Astrocyte of the cerebellum (primary cell): ENCODE data around the gene SLC17A3.

Source experiments
- DNase-seq: peaks from one replicate; pipeline ENCODE4 v3.0.0-alpha.2; 2011; ENCODE audit warnings: low read depth
- H3K4me3 ChIP-seq: 2 replicates; pipeline ENCODE4 v1.5.1; 2011; ENCODE audit warnings: mild to moderate bottlenecking, low read depth, low read length, moderate library complexity
- CTCF ChIP-seq: IDR thresholded peaks from 2 replicates; pipeline ENCODE4 v1.5.1; 2012; ENCODE audit warnings: low read length, low read depth, moderate library complexity, mild to moderate bottlenecking; ENCODE audit errors: missing control alignments
- in situ Hi-C: cut with HindIII; loops from 2 replicates; pipeline ENCODE4 v1.10.0; 2017; ENCODE audit warnings: low sequenced_read_pairs

Gene SLC17A3

GRCh38 chr6:25862199-25862598 is 11.8 kb downstream of the SLC17A3 start:
- no peak for DNase-seq
- H3K4me3 ChIP-seq, result no peak overlapping the region
- no peak for TF ChIP-seq CTCF
- in situ Hi-C loops, result no loop called here

- no peak overlapping the region for H3K4me3 ChIP-seq
- DNase-seq, result no peak
- TF ChIP-seq CTCF, result no peak
- in situ Hi-C loops, result no loop called here
Observed at GRCh38 chr6:25852756-25853155, 21.3 kb downstream of the SLC17A3 start.

DNA sequence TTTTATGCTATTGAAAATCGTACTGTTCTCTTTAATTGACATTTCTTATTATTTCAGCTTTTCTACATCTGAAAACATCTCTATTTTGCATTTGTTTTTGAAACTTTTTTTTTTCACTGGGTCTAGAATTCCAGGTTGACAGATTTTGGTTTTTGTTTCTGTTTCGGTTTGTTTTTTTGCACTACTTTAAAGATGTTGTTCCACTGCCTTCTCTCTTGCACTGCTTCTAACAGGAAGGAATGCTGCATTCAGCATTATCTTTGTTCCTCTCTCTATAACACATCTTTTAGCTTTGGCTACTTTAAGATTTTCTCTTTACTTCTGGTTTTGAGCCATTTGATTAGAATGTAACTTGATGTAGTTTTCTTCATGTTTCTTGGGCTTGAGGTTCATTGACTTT is 22.1 kb downstream of the SLC17A3 start:
- in situ Hi-C loops, result no loop called here
- DNase-seq, result no peak
- no peak overlapping the region for H3K4me3 ChIP-seq
- TF ChIP-seq CTCF, result no peak

DNA sequence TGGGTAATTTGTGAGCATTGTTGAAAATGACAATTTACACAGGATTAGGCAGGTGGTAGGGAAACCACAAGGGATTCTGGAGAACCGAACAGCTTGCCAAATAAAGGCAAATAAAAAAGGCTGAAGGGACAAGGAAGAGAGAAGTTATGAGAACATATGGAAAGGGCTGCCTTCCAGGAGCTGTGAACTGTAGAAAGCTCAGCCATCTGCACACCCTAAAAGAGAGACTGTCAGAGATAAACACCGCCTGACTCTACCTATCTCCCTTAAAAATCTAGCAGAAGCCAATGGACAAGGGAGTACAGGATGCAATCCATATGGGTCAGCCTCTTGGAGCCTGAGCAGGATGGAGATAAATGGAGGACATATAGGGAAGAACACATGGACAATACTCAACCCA is 29.5 kb downstream of the SLC17A3 start:
- in situ Hi-C loops, result no loop called here
- DNase-seq, result no peak

GRCh38 chr6:25842526-25842925 is 31.5 kb downstream of the SLC17A3 start:
- DNase-seq, result no peak
- in situ Hi-C loops, result no loop called here
- no peak overlapping the region for H3K4me3 ChIP-seq
- no peak for TF ChIP-seq CTCF

More for the DNA sequence above, 29.5 kb downstream of the SLC17A3 start:
- TF ChIP-seq CTCF, result no peak
- no peak overlapping the region for H3K4me3 ChIP-seq

DNA sequence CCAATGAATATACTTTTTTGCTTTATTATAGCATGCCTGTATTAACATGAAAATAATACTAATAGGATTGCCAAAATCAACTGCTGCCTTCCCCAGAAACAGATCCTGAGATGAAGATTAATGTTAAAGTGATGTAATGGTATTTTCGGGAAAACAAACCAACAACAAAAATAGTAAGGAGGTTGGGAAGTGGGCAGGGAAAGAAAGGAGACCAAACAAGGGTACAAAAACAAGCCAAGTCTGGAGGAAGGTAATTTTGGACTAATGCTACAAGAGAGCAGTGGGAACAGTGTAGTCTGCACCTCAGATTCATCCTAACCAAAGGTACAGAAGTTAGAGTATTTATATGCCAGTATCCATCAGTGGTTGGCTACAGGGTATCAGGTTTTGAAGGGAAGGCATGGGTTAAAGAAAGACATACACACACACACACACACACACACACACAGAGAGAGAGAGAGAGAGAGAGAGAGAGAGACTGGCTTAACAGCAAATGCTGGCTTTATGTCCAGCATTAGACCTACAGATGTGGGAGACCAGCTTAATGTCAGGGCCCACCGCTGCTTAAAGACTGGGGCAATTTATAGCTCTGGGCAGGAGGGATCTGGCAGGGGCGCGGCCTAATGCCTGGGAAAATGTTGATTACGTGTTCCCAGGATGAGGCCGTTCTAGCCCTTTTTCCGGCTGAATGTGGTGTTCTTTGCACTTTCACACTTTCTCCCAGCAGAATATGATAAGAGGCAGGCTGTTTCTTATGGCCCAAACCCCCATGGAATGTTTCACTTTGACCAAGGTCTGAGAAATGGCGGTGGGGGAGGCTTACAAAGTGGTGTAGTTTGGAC is 38.4 kb downstream of the SLC17A3 start:
- in situ Hi-C loops, result no loop called here
- no peak for DNase-seq
- no peak overlapping the region for H3K4me3 ChIP-seq
- TF ChIP-seq CTCF, result no peak

DNA sequence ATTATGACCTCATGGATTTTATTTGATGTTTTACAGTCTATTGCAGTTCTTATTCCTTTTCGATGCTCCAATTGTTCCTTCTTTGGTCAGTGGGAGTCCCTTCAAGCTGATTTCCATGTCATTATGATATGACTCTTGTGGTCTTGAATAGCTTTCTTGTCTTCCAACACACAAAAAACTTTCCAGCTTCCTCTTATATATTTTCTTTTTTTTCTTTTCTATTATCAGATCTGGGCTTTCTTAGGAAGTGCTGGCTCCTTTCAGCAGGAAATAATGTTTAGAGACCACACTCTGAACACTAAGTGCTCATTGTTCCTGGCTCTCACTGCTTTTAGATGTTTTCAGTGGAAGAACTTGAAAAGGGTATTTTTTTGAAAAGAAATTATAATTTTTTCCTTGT is 39.1 kb downstream of the SLC17A3 start:
- in situ Hi-C loops, result loop anchor here (5.0 kb wide), 1 partner anchor 48 kb away; no protein-coding TSS in a partner anchor
- H3K4me3 ChIP-seq, result no peak overlapping the region
- DNase-seq, result no peak
- no peak for TF ChIP-seq CTCF
